ENCODE data around the gene FGF14. TPM values are rescaled to one million over a fixed set of nuclear protein-coding genes. Genes with fewer than 3 reads are reported as not detected.

The FGF14 gene
- total RNA-seq, 1 experiment from 2014 or later, result 0.22 TPM

DNA sequence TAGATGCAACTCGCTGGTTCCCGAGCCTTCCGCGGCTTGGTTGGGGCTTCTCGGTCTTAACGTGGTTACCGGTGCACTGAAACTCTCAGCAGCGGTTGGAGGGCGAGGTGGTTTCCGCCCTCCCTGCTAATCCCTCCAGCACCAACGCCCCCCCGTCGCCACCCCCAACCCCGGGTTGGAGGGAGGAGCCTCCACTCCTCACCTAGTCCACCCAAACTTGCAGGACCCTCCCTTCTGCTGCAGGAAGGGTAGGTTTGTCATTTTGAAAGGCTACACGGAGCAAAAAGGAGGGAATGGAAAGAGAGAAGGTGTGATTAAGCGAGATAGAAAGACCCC is 484.4 kb downstream of the FGF14 start:
- H2BK120ac ChIP-seq (ENCODE audit: low read depth, low read length, poor library complexity, severe bottlenecking), result no peak overlapping the region
- no peak overlapping the region for H3K56ac ChIP-seq (ENCODE audit: insufficient read length, low read depth, low read length)
- no peak overlapping the region for H4K8ac ChIP-seq (replicated peaks; ENCODE audit: insufficient read length, low read depth, low read length)
- H3K14ac ChIP-seq (ENCODE audit: insufficient read depth, low read length), result no peak overlapping the region
- Mint-ChIP-seq H3K36me3 (ENCODE audit: insufficient read depth in 1 of 3, low read depth in 3 of 3) (no peaks in the 10 kb centered on the region), H3K9me3 (no peaks in the 10 kb centered on the region), H3K4me3 (peak overlapping the region; percentile 54 to 76), H3K27me3 (ENCODE audit: low read depth) (peaks cover 80% of the 10 kb centered on the region), H3K27ac (no peak overlapping the region), H3K4me1 (peaks cover 27 to 35% of the 10 kb centered on the region in 2 experiments)
- no peaks in the 10 kb centered on the region for H3K79me2 ChIP-seq (ENCODE audit: insufficient read depth, low read length)
- H2AFZ ChIP-seq (ENCODE audit: low read length), result no peak overlapping the region
- no peak overlapping the region for H3K23ac ChIP-seq (ENCODE audit: insufficient read length, low read depth, low read length)
- no peaks in the 10 kb centered on the region for H3K9me3 ChIP-seq (ENCODE audit: control insufficient read depth, low read depth, low read length)
- H4K5ac ChIP-seq (ENCODE audit: insufficient read length, low read depth, low read length), result no peak overlapping the region
- no peak overlapping the region for H2AK5ac ChIP-seq (ENCODE audit: insufficient read length, low read length)
- peak; percentile 42 for DNase-seq
- no CpG with 5 or more reads among the region's 16 CpGs for WGBS (ENCODE audit: extremely low coverage, insufficient read length, low lambda C conversion rate)
- no peak overlapping the region for H2BK5ac ChIP-seq (ENCODE audit: insufficient read length, low read length)
- peaks cover 18% of the 10 kb centered on the region for H3K23me2 ChIP-seq (ENCODE audit: insufficient read length, low read depth, low read length, poor library complexity, severe bottlenecking)
- H3K79me1 ChIP-seq (ENCODE audit: insufficient read depth, low read depth, low read length, poor library complexity, severe bottlenecking), result no peaks in the 10 kb centered on the region
- peak overlapping the region; percentile 81 for H3K4me2 ChIP-seq (ENCODE audit: insufficient read depth, insufficient read length, low read length)
- H3K27me3 ChIP-seq (ENCODE audit: insufficient read depth, low read length), result peaks cover 27% of the 10 kb centered on the region
- no peaks in the 10 kb centered on the region for H3K4me1 ChIP-seq (ENCODE audit: insufficient read depth, low read length)
- no peak overlapping the region for H3K9ac ChIP-seq (ENCODE audit: extremely low read depth, insufficient read length, low read length)
- TF ChIP-seq, protein P1, sequence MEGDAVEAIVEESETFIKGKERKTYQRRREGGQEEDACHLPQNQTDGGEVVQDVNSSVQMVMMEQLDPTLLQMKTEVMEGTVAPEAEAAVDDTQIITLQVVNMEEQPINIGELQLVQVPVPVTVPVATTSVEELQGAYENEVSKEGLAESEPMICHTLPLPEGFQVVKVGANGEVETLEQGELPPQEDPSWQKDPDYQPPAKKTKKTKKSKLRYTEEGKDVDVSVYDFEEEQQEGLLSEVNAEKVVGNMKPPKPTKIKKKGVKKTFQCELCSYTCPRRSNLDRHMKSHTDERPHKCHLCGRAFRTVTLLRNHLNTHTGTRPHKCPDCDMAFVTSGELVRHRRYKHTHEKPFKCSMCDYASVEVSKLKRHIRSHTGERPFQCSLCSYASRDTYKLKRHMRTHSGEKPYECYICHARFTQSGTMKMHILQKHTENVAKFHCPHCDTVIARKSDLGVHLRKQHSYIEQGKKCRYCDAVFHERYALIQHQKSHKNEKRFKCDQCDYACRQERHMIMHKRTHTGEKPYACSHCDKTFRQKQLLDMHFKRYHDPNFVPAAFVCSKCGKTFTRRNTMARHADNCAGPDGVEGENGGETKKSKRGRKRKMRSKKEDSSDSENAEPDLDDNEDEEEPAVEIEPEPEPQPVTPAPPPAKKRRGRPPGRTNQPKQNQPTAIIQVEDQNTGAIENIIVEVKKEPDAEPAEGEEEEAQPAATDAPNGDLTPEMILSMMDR (conservative IDR thresholded peaks at IDR 0.05), result no peak
- no peak overlapping the region for H2BK20ac ChIP-seq (ENCODE audit: low read depth, low read length, poor library complexity, severe bottlenecking)
- H4K91ac ChIP-seq (ENCODE audit: insufficient read length, low read depth, low read length), result no peak overlapping the region
- H2BK12ac ChIP-seq (ENCODE audit: insufficient read length, low read depth, low read length), result no peak overlapping the region
- no peak overlapping the region for H3K4ac ChIP-seq (ENCODE audit: low read depth, low read length)
- no peak overlapping the region for H3T11ph ChIP-seq (ENCODE audit: low read length)
- H2BK15ac ChIP-seq (ENCODE audit: low read depth, low read length), result no peak overlapping the region
- H3K18ac ChIP-seq (ENCODE audit: insufficient read length, low read depth, low read length), result no peak overlapping the region
- no peak overlapping the region for H3K27ac ChIP-seq (ENCODE audit: insufficient read length, low read depth, low read length)
- H4K20me1 ChIP-seq (ENCODE audit: control insufficient read depth, insufficient read depth, insufficient read length), result no peaks in the 10 kb centered on the region

Measured in H9 (cell line).